ENCODE measurements around the gene ASCC2. TPM values are rescaled to one million over a fixed set of nuclear protein-coding genes. Genes with fewer than 3 reads are reported as not detected.
"Not testable (repeated sequence)": the region's sequence is repeated elsewhere in the genome, so short reads cannot be mapped to it uniquely, and the experiment has no call there.

Gene ASCC2
- total RNA-seq, 2 donors from 2014 or later = 52.8 to 77.0 TPM

DNA sequence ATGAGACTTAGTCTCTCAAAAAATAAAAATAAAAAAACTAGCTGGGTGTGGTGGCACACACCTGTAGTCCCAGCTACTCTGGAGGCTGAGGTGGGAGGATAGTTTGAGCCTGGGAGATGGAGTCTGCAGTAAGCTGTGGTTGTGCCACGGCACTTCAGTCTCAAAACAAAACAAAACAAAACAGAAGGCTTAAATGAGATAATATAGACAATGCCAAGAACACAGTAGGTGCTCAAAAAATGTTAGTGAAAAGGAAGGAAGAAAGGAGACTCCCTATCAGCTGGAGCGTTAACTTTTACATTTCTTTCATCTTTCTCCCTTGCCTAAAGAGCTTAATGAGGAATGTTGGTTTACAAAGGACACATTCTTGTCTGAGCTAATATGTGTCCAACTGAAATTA is 4.1 kb upstream of the ASCC2 start:
- no peaks in the 10 kb centered on the region for H3K27me3 ChIP-seq
- no peak overlapping the region for H3K27ac ChIP-seq
- no peak overlapping the region for H3K4me3 ChIP-seq
- intact Hi-C loops (cut with DNase I) = no loop called here
- no peaks in the 10 kb centered on the region for H3K9me3 ChIP-seq
- TF ChIP-seq, protein P1, sequence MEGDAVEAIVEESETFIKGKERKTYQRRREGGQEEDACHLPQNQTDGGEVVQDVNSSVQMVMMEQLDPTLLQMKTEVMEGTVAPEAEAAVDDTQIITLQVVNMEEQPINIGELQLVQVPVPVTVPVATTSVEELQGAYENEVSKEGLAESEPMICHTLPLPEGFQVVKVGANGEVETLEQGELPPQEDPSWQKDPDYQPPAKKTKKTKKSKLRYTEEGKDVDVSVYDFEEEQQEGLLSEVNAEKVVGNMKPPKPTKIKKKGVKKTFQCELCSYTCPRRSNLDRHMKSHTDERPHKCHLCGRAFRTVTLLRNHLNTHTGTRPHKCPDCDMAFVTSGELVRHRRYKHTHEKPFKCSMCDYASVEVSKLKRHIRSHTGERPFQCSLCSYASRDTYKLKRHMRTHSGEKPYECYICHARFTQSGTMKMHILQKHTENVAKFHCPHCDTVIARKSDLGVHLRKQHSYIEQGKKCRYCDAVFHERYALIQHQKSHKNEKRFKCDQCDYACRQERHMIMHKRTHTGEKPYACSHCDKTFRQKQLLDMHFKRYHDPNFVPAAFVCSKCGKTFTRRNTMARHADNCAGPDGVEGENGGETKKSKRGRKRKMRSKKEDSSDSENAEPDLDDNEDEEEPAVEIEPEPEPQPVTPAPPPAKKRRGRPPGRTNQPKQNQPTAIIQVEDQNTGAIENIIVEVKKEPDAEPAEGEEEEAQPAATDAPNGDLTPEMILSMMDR (IDR thresholded peaks at IDR 0.05) = no peak
- H3K4me1 ChIP-seq = peaks cover 4% of the 10 kb centered on the region
- H3K9ac ChIP-seq (ENCODE audit: low read depth in 2 of 2, low read length in 2 of 2) = no peak overlapping the region
- H3K36me3 ChIP-seq = no peaks in the 10 kb centered on the region
- DNase-seq = no peak

DNA sequence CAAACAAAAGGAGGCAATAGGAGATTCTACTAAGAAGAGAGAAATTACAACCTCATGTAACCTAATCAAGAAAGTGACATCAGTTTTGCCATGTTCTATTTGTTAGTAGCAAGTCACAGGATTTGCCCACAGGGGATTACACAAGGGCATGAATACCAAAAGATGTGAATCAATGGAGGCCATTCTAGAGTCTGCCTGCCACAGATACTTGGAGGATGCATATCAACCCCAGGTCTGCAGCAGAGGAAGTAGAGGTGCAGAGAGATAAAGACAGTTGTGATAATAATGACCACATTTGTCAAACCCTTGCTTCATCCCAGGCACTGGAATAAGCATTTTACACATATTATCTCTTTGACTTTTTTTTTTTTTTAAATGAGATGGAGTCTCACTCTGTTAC is 2.4 kb upstream of the ASCC2 start:
- TF ChIP-seq, protein P1 (IDR thresholded peaks at IDR 0.05) = no peak
- intact Hi-C loops (cut with DNase I) = no loop called here
- H3K27me3 ChIP-seq = no peaks in the 10 kb centered on the region
- H3K4me1 ChIP-seq = peaks cover 11% of the 10 kb centered on the region
- no peaks in the 10 kb centered on the region for H3K36me3 ChIP-seq
- no peak overlapping the region for H3K9ac ChIP-seq (ENCODE audit: low read depth in 2 of 2, low read length in 2 of 2)
- no peak overlapping the region for H3K27ac ChIP-seq
- no peak for DNase-seq
- H3K9me3 ChIP-seq = no peaks in the 10 kb centered on the region
- no peak overlapping the region for H3K4me3 ChIP-seq

DNA sequence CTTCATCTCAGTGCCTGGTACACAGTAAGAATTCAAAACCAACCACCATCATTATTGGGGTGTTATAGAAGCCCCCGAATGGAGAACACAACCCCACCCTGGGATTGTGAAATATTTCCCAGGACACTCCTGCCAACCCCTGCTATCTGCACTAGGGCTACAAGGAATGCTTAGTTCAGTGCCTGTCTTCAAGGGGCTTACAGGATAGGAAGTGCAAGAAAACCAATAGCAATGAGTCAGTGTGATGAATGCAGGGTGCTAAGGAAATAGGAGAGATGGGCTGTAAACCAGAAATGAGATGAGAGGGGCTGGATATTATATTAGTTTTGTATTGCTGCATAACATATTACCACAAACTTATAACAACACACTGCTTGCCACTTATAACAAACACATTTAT is 965 bp upstream of the ASCC2 start:
- H3K27me3 ChIP-seq = no peaks in the 10 kb centered on the region
- no peak overlapping the region for H3K9ac ChIP-seq (ENCODE audit: low read depth in 2 of 2, low read length in 2 of 2)
- H3K36me3 ChIP-seq = no peaks in the 10 kb centered on the region
- no peak overlapping the region for H3K4me3 ChIP-seq
- H3K27ac ChIP-seq = no peak overlapping the region
- H3K9me3 ChIP-seq = no peaks in the 10 kb centered on the region
- peaks cover 11% of the 10 kb centered on the region for H3K4me1 ChIP-seq
- TF ChIP-seq, protein P1 (IDR thresholded peaks at IDR 0.05) = no peak
- intact Hi-C loops (cut with DNase I) = no loop called here
- no peak for DNase-seq

DNA sequence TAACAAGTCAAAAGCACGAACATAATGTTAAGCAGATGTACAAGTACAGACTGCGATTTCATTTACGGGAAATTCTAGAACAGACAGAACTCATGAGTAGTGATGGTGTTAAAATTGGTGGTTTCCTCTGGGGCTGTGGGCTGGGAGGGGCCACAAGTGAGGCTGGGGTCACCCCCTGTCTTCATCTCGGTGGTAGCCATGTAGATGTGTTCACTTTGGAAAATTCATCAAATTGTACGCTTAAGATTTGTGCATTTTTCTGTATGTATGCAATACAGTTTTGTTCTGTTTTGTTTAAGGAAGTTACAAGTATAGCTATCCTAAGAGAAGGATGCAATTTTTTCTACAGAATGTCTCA is 504 bp upstream of the ASCC2 start:
- Histone ChIP-seq H3K9ac (ENCODE audit: low read depth in 2 of 2, low read length in 2 of 2) (peak overlapping the region; percentile 60 to 65), H3K27ac (peak overlapping the region; percentile 66), H3K4me3 (peak overlapping the region; percentile 93), H3K4me1 (peaks cover 11% of the 10 kb centered on the region), H3K9me3 (no peaks in the 10 kb centered on the region), H3K27me3 (no peaks in the 10 kb centered on the region), H3K36me3 (no peaks in the 10 kb centered on the region)
- intact Hi-C loops (cut with DNase I) = no loop called here
- no peak for DNase-seq
- TF ChIP-seq, protein P1 (IDR thresholded peaks at IDR 0.05) = no peak

DNA sequence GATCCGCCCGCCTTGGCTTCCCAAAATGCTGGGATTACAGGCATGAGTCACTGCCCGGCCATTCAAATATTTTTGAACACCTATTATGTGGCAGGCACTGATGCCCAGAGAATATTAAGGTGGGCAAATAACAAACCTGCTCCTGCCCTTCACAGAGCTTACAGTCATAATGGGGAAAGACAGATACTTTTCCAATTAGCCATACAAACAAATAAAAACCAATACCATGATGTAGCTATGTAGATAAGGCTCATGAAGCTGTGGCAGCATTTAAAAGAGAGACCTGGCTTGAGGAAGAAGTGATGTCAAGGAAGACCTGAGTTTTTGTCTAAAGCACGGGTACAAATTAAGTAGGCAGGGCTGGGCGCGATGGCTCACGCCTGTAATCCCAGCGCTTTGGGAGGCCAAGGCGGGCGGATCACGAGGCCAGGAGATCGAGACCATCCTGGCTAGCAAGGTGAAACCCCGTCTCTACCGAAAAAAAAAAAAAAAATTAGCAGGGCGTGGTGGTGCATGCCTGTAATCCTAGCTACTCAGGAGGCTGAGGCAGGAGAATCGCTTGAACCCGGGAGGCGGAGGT is 1.2 kb downstream of the ASCC2 start:
- Histone ChIP-seq H3K4me3 (peak overlapping the region; percentile 93), H3K4me1 (peaks cover 11% of the 10 kb centered on the region)
- intact Hi-C loops (cut with DNase I); DNase-seq; H3K9me3 ChIP-seq; H3K9ac ChIP-seq (ENCODE audit: low read depth in 2 of 2, low read length in 2 of 2); H3K27me3 ChIP-seq; H3K36me3 ChIP-seq; H3K27ac ChIP-seq: not testable (repeated sequence)

DNA sequence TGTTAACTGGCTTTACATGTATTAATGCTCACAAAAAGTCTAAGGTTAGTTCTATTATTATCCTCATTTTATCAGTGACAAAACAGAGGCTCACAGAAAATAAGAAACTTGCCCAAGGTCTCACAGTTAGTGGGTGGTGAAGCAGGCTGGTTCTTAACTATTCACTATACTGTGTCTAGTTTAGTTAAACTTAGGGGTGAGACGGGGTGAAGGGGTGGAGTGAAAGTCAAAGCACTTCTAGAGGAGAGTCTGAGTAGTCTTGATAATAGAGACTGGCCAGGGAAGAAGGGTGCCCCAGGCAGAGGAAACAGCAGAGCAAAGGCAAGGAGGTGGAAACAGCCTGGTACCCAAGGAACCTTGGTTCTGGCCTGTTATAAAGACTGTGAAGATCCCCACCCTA is 4.0 kb downstream of the ASCC2 start:
- H3K36me3 ChIP-seq = peaks cover 11% of the 10 kb centered on the region
- intact Hi-C loops (cut with DNase I) = no loop called here

More for the DNA sequence above, 4.0 kb downstream of the ASCC2 start:
- TF ChIP-seq, protein P1 (IDR thresholded peaks at IDR 0.05) = no peak
- Histone ChIP-seq H3K4me1 (peaks cover 11% of the 10 kb centered on the region), H3K27ac (no peak overlapping the region), H3K4me3 (no peak overlapping the region), H3K9ac (ENCODE audit: low read depth in 2 of 2, low read length in 2 of 2) (no peak overlapping the region), H3K9me3 (no peaks in the 10 kb centered on the region), H3K27me3 (no peaks in the 10 kb centered on the region)
- DNase-seq = no peak
